K562 (cell line): ENCODE measurements around the gene XPO1. TPM values are rescaled to one million over a fixed set of nuclear protein-coding genes. Genes with fewer than 3 reads are reported as not detected.

Experiments used
- ATAC-seq: fragments of 200-7000 bp; cut with Tn5 transposase; 3 replicates; pipeline ENCODE4 v1.9.1; 2020; ENCODE audit warnings: moderate library complexity
- BruUV-seq: library from RNA; stranded (reverse); fragments of 400-500 nt; replicated peaks from 2 replicates; lab custom pipeline; 2021; lab: Mats Ljungman, UMichigan
- CTCF ChIA-PET: fragments of 300-600 bp; formaldehyde crosslinking; extraction: SDS; loops from one replicate; lab custom pipeline; 2021; ENCODE audit warnings: low intra/inter-chr PET ratio; lab: Yijun Ruan, JAX
- POLR2A ChIA-PET: fragments of 300-600, 350-650 bp; sonication (Branson Sonifier 250); formaldehyde crosslinking; extraction: SDS; loops from one replicate; lab custom pipeline; 2021; ENCODE audit warnings: antibody characterized with exemption, inconsistent platforms; lab: Yijun Ruan, JAX
- DNase-seq, 4 experiments: peaks; one replicate each; pipeline versions ENCODE4 v3.0.0 to v3.0.0-alpha.2; 2011 to 2018; ENCODE audit warnings: low spot score in 3 of 4, mixed read lengths in 3 of 4; ENCODE audit errors: extremely low read depth in 1 of 4
- FAIRE-seq: peaks from 2 replicates; lab custom pipeline; 2011; peaks lifted over from hg19 to GRCh38; lab: Jason Lieb, UNC
- H2AFZ ChIP-seq: 2 replicates; pipeline ENCODE4 v1.6.0; 2011; ENCODE audit warnings: low read depth, low read length, control low read depth, inconsistent platforms
- H3K27ac ChIP-seq: fragments of 200-600 bp; 3 replicates; pipeline ENCODE4 v1.8.0; 2011; ENCODE audit warnings: low read depth, mild to moderate bottlenecking, control low read depth, inconsistent platforms, low read length, moderate library complexity, mixed read lengths; ENCODE audit errors: extremely low read depth
- H3K27me3 ChIP-seq, 2 experiments: fragments of 300-600 bp in 1 of 2; 2 replicates in 1 of 2; 3 replicates in 1 of 2; pipeline versions ENCODE4 v1.6.0 to v1.8.0; 2011; ENCODE audit warnings: inconsistent platforms in 2 of 2, low read length in 2 of 2, mild to moderate bottlenecking in 1 of 2, mixed read lengths in 1 of 2, moderate library complexity in 1 of 2; ENCODE audit not compliant: control insufficient read depth in 2 of 2, insufficient read depth in 2 of 2
- H3K36me3 ChIP-seq: fragments of 300-600 bp; 3 replicates; pipeline ENCODE4 v1.8.0; 2011; ENCODE audit warnings: mild to moderate bottlenecking, low read length, inconsistent platforms; ENCODE audit not compliant: control insufficient read depth, insufficient read depth
- H3K4me1 ChIP-seq, 2 experiments: fragments of 200-600 bp in 1 of 2; replicated peaks in 1 of 2; 2 replicates in 1 of 2; 3 replicates in 1 of 2; pipeline versions ENCODE4 v1.5.1 to v1.8.0; 2011; ENCODE audit warnings: inconsistent platforms in 2 of 2, low read length in 2 of 2, mild to moderate bottlenecking in 1 of 2, mixed read lengths in 1 of 2, moderate library complexity in 1 of 2; ENCODE audit not compliant: control insufficient read depth in 2 of 2, insufficient read depth in 2 of 2
- H3K4me2 ChIP-seq: 2 replicates; pipeline ENCODE4 v1.6.1; 2011; ENCODE audit warnings: low read length, control low read depth, inconsistent platforms, mixed read lengths; ENCODE audit not compliant: insufficient read depth
- H3K4me3 ChIP-seq: fragments of 200-600 bp; sonication (generic), shearing (Covaris generic); 2 replicates; pipeline ENCODE4 v1.5.1; 2016; ENCODE audit warnings: control low read depth, inconsistent platforms
- H3K79me2 ChIP-seq: fragments of 200-600 bp; 3 replicates; pipeline ENCODE4 v1.8.0; 2011; ENCODE audit warnings: low read length, inconsistent platforms; ENCODE audit not compliant: control insufficient read depth, insufficient read depth
- H3K9ac ChIP-seq, 2 experiments: 2 replicates each; pipeline versions ENCODE4 v1.6.0 to v1.6.1; 2011; ENCODE audit warnings: low read depth in 2 of 2, low read length in 2 of 2, control low read depth in 1 of 2, inconsistent platforms in 1 of 2, mild to moderate bottlenecking in 1 of 2, mixed read lengths in 1 of 2; ENCODE audit not compliant: insufficient read depth in 1 of 2
- H3K9me1 ChIP-seq: one replicate; pipeline ENCODE4 v1.6.0; 2011; ENCODE audit warnings: inconsistent platforms, mild to moderate bottlenecking, low read length, moderate library complexity; ENCODE audit not compliant: control insufficient read depth, insufficient read depth
- H3K9me3 ChIP-seq: replicated peaks from 2 replicates; pipeline ENCODE4 v1.5.1; 2011; ENCODE audit warnings: low read depth, low read length, inconsistent platforms; ENCODE audit not compliant: control insufficient read depth, insufficient read depth
- H4K20me1 ChIP-seq: replicated peaks from 2 replicates; pipeline ENCODE4 v1.6.1; 2011; ENCODE audit warnings: low read length, inconsistent platforms, mixed read lengths; ENCODE audit not compliant: control insufficient read depth, insufficient read depth
- DPF2 ChIP-seq: fragments of 450-650 bp; IDR thresholded peaks from 2 replicates; pipeline ENCODE4 v1.6.1; 2016
- ETV1 ChIP-seq: fragments of 450-650 bp; conservative IDR thresholded peaks from 2 replicates; pipeline ENCODE4 v1.6.1; 2016; ENCODE audit warnings: missing genetic modification characterization, control low read depth, low read depth, missing compliant biosample characterization
- FOXK2 ChIP-seq, 2 experiments: fragments of 450-650 bp; IDR thresholded peaks in 1 of 2; conservative IDR thresholded peaks in 1 of 2; 2 replicates each; pipeline ENCODE4 v1.6.1; 2016; ENCODE audit warnings: low read depth in 2 of 2, mild to moderate bottlenecking in 1 of 2
- SMAD3 ChIP-seq: fragments of 450-650 bp; formaldehyde crosslinking; conservative IDR thresholded peaks from 2 replicates; pipeline ENCODE4 v1.4.0; 2020; ENCODE audit warnings: mild to moderate bottlenecking
- ZNF212 ChIP-seq: fragments of 450-650 bp; formaldehyde crosslinking; IDR thresholded peaks from 2 replicates; pipeline ENCODE4 v1.4.0; 2020; ENCODE audit warnings: mild to moderate bottlenecking
- ZNF324 ChIP-seq: fragments of 250-450 bp; sonication (Bioruptor Pico); IDR thresholded peaks from 2 replicates; pipeline ENCODE4 v1.4.0; 2020; ENCODE audit warnings: mild to moderate bottlenecking
- ZNF75A ChIP-seq: fragments of 450-650 bp; formaldehyde crosslinking; IDR thresholded peaks from 2 replicates; pipeline ENCODE4 v1.4.0; 2020; ENCODE audit warnings: mild to moderate bottlenecking
- ZNF77 ChIP-seq: fragments of 250-450 bp; sonication (Bioruptor Pico); IDR thresholded peaks from 2 replicates; pipeline ENCODE4 v1.5.0; 2020
- ZSCAN32 ChIP-seq: fragments of 450-650 bp; formaldehyde crosslinking; IDR thresholded peaks from 2 replicates; pipeline ENCODE4 v1.4.0; 2020; ENCODE audit warnings: mild to moderate bottlenecking, moderate library complexity
- WGBS: fragments of 100-300 bp; shearing (Covaris generic); methylation state at CpG from one replicate; pipeline ENCODE4 v1.1.6; 2016; ENCODE audit warnings: low coverage, mixed read lengths; ENCODE audit not compliant: insufficient coverage; ENCODE audit errors: missing lambda C conversion rate; 5-methylcytosine and 5-hydroxymethylcytosine counted together
- in situ Hi-C: fragments of 300-500 bp; cut with MboI; formaldehyde crosslinking; loops from 4 replicates; pipeline ENCODE4 v1.15.0; 2018; ENCODE audit warnings: inconsistent platforms, mixed read lengths
- intact Hi-C: fragments of 100-400 bp; cut with micrococcal nuclease; formaldehyde crosslinking; loops from 2 replicates; pipeline ENCODE4 v1.14.2; 2022
- polyA plus RNA-seq, 8 experiments: library from polyadenylated mRNA; depleted of rRNA in 4 of 8; stranded (reverse) in 5 of 8; unstranded in 3 of 8; fragments of >200 nt; fragmentation: Nextera tagmentation in 2 of 8; fragmentation: Illumina TruSeq in 1 of 8; extraction: Ambion mirVana in 2 of 8; extraction: Trizol in 1 of 8; gene quantifications; 2 replicates each; pipeline versions ENCODE4 v1.2.1 to v1.2.3, GENCODE V29; 2011 to 2014; ENCODE audit warnings: inconsistent platforms in 1 of 8, missing spikeins in 1 of 8
- total RNA-seq, 7 experiments: library from RNA; depleted of rRNA in 6 of 7; stranded (reverse); fragments of >200 nt in 6 of 7; fragmentation: Illumina TruSeq in 2 of 7; extraction: Trizol in 2 of 7; gene quantifications; 2 replicates each; pipeline versions ENCODE4 v1.2.1 to v1.2.3, GENCODE V29; 2011 to 2021; ENCODE audit warnings: low replicate concordance in 1 of 7
- TF ChIP-seq, protein P1 (sequence below): fragments of 250-450 bp; sonication (Bioruptor Pico); IDR thresholded peaks from 2 replicates; pipeline ENCODE4 v1.4.0; 2020; ENCODE audit warnings: mild to moderate bottlenecking, moderate library complexity
- TF ChIP-seq, protein P2 (sequence below): fragments of 450-650 bp; IDR thresholded peaks from 2 replicates; pipeline ENCODE4 v1.6.1; 2016; ENCODE audit warnings: antibody characterized with exemption
- TF ChIP-seq, protein P3 (sequence below): sonication (generic); formaldehyde crosslinking; IDR thresholded peaks from 2 replicates; pipeline ENCODE4 v1.8.0; 2022; ENCODE audit warnings: missing genetic modification reagents, mild to moderate bottlenecking, moderate library complexity, borderline replicate concordance

Gene XPO1
- total and polyA plus RNA-seq, 9 of the 15 experiments (the other 6 are each of a cell fraction or from before 2014, with no cell fraction given): 86.2 to 307 (median 216) TPM

DNA sequence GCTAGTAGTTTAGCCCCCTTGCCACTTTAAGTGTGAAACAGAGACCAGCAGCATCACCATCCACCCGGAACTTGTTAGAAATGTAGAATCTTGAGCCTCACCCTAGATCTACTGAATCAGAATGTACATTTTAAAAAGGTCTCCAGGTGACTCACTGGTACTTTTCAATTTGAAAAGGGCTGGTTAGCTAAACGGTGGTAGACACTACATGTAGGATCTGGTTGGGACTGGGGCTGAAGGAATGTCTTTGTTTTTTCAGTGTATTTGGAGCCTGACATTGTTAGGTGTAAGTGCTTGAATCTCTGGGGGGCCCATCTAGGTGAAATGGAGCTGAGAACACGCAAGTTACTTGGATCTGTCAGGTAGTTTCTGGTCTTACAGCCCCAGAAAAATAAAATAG is 44.0 kb upstream of the XPO1 start:
- H2AFZ ChIP-seq: peak overlapping the region; percentile 22; the same call in 1 of the 2 replicates
- FAIRE-seq: peak; percentile 51

GRCh38 chr2:61581716-61582115 is 43.6 kb upstream of the XPO1 start:
- in situ Hi-C loops: no loop called here
- no peaks in the 10 kb centered on the region for H3K27me3 ChIP-seq
- ChIA-PET CTCF (no interaction called here), POLR2A (interaction anchor here (0.6 kb wide), 1 partner anchor 155 kb away, joined by 3 read pairs; no protein-coding TSS in a partner anchor)
- no peaks in the 10 kb centered on the region for H3K9me1 ChIP-seq
- no peak for DNase-seq
- H3K9me3 ChIP-seq: no peaks in the 10 kb centered on the region
- H3K4me1 ChIP-seq: no peaks in the 10 kb centered on the region
- no TSS peak for BruUV-seq
- H3K27ac ChIP-seq: no peak overlapping the region
- FAIRE-seq: peak; percentile 51
- H3K4me2 ChIP-seq: no peak overlapping the region
- H3K36me3 ChIP-seq: no peaks in the 10 kb centered on the region
- H4K20me1 ChIP-seq: no peaks in the 10 kb centered on the region
- no peak overlapping the region for H3K9ac ChIP-seq
- intact Hi-C loops: no loop called here
- ATAC-seq: no peak
- H2AFZ ChIP-seq: peak overlapping the region; percentile 22; the same call in 1 of the 2 replicates
- no peak overlapping the region for H3K4me3 ChIP-seq
- WGBS: 88% methylated on average over 1 of the region's 1 CpG
- no peaks in the 10 kb centered on the region for H3K79me2 ChIP-seq
- TF ChIP-seq DPF2: no peak
- TF ChIP-seq, protein P1, sequence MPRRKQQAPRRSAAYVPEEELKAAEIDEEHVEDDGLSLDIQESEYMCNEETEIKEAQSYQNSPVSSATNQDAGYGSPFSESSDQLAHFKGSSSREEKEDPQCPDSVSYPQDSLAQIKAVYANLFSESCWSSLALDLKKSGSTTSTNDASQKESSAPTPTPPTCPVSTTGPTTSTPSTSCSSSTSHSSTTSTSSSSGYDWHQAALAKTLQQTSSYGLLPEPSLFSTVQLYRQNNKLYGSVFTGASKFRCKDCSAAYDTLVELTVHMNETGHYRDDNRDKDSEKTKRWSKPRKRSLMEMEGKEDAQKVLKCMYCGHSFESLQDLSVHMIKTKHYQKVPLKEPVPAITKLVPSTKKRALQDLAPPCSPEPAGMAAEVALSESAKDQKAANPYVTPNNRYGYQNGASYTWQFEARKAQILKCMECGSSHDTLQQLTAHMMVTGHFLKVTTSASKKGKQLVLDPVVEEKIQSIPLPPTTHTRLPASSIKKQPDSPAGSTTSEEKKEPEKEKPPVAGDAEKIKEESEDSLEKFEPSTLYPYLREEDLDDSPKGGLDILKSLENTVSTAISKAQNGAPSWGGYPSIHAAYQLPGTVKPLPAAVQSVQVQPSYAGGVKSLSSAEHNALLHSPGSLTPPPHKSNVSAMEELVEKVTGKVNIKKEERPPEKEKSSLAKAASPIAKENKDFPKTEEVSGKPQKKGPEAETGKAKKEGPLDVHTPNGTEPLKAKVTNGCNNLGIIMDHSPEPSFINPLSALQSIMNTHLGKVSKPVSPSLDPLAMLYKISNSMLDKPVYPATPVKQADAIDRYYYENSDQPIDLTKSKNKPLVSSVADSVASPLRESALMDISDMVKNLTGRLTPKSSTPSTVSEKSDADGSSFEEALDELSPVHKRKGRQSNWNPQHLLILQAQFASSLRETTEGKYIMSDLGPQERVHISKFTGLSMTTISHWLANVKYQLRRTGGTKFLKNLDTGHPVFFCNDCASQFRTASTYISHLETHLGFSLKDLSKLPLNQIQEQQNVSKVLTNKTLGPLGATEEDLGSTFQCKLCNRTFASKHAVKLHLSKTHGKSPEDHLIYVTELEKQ (CRISPR knock-in tag): no peak
- TF ChIP-seq, protein P2, sequence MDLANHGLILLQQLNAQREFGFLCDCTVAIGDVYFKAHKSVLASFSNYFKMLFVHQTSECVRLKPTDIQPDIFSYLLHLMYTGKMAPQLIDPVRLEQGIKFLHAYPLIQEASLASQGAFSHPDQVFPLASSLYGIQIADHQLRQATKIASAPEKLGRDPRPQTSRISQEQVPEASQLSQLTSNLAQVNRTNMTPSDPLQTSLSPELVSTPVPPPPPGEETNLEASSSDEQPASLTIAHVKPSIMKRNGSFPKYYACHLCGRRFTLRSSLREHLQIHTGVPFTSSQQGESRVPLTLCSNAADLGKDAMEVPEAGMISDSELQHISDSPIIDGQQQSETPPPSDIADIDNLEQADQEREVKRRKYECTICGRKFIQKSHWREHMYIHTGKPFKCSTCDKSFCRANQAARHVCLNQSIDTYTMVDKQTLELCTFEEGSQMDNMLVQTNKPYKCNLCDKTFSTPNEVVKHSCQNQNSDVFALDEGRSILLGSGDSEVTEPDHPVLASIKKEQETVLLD: no peak
- TF ChIP-seq ZNF212 (CRISPR knock-in tag): no peak
- TF ChIP-seq ZNF75A (CRISPR knock-in tag): no peak
- no peak for TF ChIP-seq FOXK2 (conservative IDR thresholded peaks at IDR 0.05 in 1 of 2, IDR thresholded peaks at IDR 0.05 in 1 of 2; ENCODE audit: low read depth in 2 of 2)
- TF ChIP-seq ZNF324: no peak

More for the DNA sequence above, 44.0 kb upstream of the XPO1 start:
- POLR2A ChIA-PET: interaction anchor here (0.6 kb wide), 1 partner anchor 156 kb away, joined by 3 read pairs; no protein-coding TSS in a partner anchor
- 34% methylated on average over 3 of the region's 3 CpGs for WGBS
- intact Hi-C loops: no loop called here
- no peaks in the 10 kb centered on the region for H3K9me3 ChIP-seq
- H3K27me3 ChIP-seq: no peaks in the 10 kb centered on the region
- H4K20me1 ChIP-seq: no peaks in the 10 kb centered on the region
- TF ChIP-seq SMAD3 (CRISPR knock-in tag): no peak
- TF ChIP-seq ZNF77 (CRISPR knock-in tag): no peak
- no peak for TF ChIP-seq ZSCAN32 (CRISPR knock-in tag)
- no peak for TF ChIP-seq ETV1 (tag)
- TF ChIP-seq, protein P3, sequence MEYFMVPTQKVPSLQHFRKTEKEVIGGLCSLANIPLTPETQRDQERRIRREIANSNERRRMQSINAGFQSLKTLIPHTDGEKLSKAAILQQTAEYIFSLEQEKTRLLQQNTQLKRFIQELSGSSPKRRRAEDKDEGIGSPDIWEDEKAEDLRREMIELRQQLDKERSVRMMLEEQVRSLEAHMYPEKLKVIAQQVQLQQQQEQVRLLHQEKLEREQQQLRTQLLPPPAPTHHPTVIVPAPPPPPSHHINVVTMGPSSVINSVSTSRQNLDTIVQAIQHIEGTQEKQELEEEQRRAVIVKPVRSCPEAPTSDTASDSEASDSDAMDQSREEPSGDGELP (CRISPR knock-in tag): no peak
- TF ChIP-seq, all 486 proteins: peak for 0
- ATAC-seq (no peak; the same call in 2 of the 3 replicates), DNase-seq (no peak)
- H3K27ac ChIP-seq: no peak overlapping the region
- H3K79me2 ChIP-seq: no peaks in the 10 kb centered on the region
- no peak overlapping the region for H3K9ac ChIP-seq
- no peaks in the 10 kb centered on the region for H3K9me1 ChIP-seq
- H3K4me2 ChIP-seq: no peak overlapping the region
- no peak overlapping the region for H3K4me3 ChIP-seq
- H3K36me3 ChIP-seq: no peaks in the 10 kb centered on the region
- H3K4me1 ChIP-seq: no peaks in the 10 kb centered on the region
- CTCF ChIA-PET: no interaction called here
- in situ Hi-C loops: no loop called here
- no TSS peak for BruUV-seq
